Medulla oblongata (tissue), 1 donor: ENCODE data around the gene PSENEN.

ENCODE experiments used
- DNase-seq: peaks from one replicate; pipeline ENCODE4 v3.0.0-alpha.2; 2015; ENCODE audit errors: extremely low spot score

PSENEN gene

DNA sequence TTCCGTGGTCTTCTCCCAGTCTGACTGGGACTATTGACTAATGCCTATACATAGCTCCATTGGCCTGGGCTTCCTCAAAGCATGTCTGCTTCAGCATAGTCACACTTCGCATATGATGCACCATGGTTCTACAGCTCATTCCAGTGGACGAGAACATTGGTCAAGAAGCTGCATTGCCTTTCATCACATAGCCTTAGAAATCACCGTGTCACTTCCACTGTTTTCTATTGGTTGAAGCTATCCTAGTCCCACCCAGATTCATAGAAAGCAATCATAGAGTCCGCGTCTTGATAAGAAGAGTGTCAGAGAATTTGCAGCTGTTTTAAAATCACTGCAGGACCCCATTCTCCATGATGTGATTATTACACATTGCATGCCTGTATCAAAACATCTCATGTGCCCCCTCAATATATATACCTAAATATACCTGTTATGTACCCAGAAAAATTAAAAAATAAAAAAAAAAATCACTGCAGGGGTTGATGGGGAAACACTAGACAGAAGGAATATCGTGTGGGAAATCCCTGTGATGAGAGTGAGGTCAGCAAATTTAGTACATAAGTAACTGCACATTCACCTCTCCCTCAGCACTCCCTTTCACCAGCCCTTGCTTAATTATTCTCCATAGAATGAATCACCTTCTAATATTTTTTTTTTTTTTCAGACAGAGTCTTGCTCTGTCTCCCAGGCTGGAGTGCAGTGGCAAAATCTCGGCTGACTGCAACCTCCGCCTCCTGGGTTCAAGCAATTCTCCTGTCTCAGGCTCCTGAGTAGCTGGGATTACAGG lies 27.8 kb downstream of the PSENEN start:
- DNase-seq = no peak

- no peak for DNase-seq
Measured at GRCh38 chr19:35774274-35775045, 29.0 kb downstream of the PSENEN start.

- DNase-seq = no peak
Measured at GRCh38 chr19:35775046-35775297, 29.5 kb downstream of the PSENEN start.

GRCh38 chr19:35775298-35776101 lies 30.0 kb downstream of the PSENEN start, which contains the start of gene ARHGAP33:
Gene ARHGAP33 (plus strand): TSS chr19:35775564. CDS start chr19:35775659, 95 bp downstream.
- peak; percentile 99 for DNase-seq

DNA sequence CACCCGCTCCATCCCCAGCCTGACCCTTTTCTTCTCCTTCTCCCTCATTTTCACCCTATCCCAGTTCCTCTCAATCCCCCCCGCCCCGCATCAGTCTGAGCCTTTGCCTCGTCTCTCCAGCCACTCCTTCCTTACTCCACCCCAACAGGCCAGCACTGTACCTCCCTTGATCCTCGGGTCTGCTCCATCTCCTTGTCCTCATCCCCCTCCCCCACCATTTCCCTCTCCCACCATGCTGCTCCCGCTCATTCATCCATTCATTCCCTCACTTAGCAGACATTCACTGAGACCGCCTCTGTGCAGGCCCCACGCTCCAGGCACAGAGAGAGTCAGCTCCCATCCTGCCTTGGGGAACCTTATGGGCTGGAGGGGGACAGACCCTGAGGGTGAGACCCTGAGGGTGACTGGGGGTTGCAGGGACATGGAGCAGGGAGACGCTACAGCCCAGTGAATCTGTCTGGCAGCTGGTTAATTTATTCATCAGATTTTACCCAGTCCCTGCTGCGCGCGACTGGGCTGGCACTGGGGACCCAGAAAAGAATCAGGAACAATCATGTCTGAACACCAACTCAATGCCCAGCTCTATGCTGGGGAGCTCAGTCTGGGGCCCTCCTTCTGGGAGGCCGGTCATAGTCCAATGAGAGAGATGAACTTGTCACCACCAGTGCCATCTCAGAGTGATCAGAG lies 30.8 kb downstream of the PSENEN start:
- DNase-seq = peak; percentile 24

- peak; percentile 67 for DNase-seq
Measured at GRCh38 chr19:35777086-35777841, 31.8 kb downstream of the PSENEN start.

DNA sequence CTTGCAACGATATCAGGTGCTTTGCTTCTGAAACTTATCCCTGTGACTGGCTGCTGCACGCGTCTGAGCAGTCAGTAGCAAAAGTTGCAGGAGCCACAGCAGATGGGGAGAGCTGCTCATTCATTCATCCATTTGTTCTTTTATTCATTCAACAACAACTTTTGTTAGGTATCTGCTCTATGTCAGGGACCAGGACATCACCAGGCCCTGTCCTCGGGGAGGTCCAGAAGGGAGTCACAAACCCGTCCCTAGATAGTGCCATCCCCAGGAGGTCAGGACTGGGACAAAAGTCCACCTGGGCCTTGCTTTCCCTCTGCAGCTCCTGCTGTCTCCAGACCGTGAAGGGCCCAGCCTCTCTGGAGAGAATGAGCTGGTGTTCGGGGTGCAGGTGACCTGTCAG lies 32.5 kb downstream of the PSENEN start:
- no peak for DNase-seq

- no peak for DNase-seq
Measured at GRCh38 chr19:35779033-35779432, 33.6 kb downstream of the PSENEN start.

DNA sequence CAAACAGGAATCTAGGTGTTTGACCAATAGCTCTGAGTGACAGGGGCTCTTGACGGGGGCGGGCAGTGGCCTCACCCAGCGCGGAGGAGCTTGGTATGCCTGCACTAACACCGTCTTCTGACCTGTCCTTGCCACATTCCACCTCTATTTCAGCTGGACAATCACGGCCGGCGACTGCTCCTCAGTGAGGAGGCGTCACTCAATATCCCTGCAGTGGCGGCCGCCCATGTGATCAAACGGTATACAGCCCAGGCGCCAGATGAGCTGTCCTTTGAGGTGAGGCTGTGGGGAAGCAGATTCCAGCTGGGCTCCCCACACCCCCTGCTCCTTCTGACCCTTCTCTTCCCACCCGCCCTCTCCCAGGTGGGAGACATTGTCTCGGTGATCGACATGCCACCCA lies 34.6 kb downstream of the PSENEN start:
- DNase-seq = no peak

DNA sequence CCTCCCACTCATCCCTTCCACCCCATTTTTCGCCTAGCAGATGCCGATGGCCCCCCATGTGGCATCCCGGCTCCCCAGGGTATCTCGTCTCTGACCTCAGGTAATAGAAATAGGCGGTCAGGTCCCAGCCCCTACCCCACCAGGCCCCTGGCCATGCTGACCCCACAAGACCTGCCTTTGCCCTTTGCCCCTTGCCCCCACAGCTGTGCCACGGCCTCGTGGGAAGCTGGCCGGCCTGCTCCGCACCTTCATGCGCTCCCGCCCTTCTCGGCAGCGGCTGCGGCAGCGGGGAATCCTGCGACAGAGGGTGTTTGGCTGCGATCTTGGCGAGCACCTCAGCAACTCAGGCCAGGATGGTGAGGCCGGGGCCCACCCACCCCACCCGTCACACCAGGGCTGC lies 35.3 kb downstream of the PSENEN start:
- no peak for DNase-seq

DNA sequence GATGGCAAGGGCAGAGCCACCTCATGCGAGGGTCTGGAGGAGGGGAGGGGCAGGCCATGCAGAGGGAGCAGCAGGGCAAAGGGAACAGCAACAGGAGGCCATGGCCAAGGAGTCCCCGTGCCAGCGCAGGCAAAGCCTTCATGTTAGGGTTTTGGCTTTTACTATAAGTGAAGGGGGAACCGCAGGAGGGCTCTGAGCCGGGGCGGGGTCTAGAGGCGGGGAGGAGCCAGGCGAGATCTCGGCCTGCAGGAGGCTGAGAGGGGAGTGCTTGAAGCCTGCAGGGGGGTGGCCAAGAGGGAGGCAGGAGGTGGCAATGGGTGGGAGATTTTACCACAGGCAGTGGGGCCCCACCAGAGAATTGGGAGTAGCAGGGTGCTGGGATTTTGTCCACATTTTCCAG lies 36.2 kb downstream of the PSENEN start:
- no peak for DNase-seq

GRCh38 chr19:35782589-35782988 lies 37.1 kb downstream of the PSENEN start:
- no peak for DNase-seq

- no peak for DNase-seq
Measured at GRCh38 chr19:35783469-35784434, 38.3 kb downstream of the PSENEN start.

- no peak for DNase-seq
Measured at GRCh38 chr19:35784503-35785338, 39.3 kb downstream of the PSENEN start.

GRCh38 chr19:35785339-35785627 lies 39.8 kb downstream of the PSENEN start:
- no peak for DNase-seq

- no peak for DNase-seq
Measured at GRCh38 chr19:35786299-35787160, 41.1 kb downstream of the PSENEN start.

DNA sequence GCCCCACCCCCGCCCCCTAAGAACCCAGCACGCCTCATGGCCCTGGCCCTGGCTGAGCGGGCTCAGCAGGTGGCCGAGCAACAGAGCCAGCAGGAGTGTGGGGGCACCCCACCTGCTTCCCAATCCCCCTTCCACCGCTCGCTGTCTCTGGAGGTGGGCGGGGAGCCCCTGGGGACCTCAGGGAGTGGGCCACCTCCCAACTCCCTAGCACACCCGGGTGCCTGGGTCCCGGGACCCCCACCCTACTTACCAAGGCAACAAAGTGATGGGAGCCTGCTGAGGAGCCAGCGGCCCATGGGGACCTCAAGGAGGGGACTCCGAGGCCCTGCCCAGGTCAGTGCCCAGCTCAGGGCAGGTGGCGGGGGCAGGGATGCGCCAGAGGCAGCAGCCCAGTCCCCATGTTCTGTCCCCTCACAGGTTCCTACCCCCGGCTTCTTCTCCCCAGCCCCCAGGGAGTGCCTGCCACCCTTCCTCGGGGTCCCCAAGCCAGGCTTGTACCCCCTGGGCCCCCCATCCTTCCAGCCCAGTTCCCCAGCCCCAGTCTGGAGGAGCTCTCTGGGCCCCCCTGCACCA lies 41.9 kb downstream of the PSENEN start:
- DNase-seq = no peak
